IMR-90 (cell line): ENCODE data around the gene SBSN. TPM values are rescaled to one million over a fixed set of nuclear protein-coding genes. Genes with fewer than 3 reads are reported as not detected.

Source experiments
- ATAC-seq: fragments of 200-7000 bp; cut with Tn5 transposase; 2 replicates; pipeline ENCODE4 v1.9.1; 2020; ENCODE audit warnings: low read depth, mild to moderate bottlenecking, moderate library complexity
- BruUV-seq: library from RNA; stranded (reverse); fragments of 400-500 nt; replicated peaks from 2 replicates; lab custom pipeline; 2021; lab: Mats Ljungman, UMichigan
- CTCF ChIA-PET: fragments of 300-600 bp; formaldehyde crosslinking; extraction: SDS; loops from one replicate; lab custom pipeline; 2021; ENCODE audit warnings: antibody characterized with exemption; lab: Yijun Ruan, JAX
- POLR2A ChIA-PET: fragments of 300-600 bp; sonication (Branson Sonifier 250); formaldehyde crosslinking; loops from one replicate; lab custom pipeline; 2022; ENCODE audit warnings: antibody characterized with exemption; ENCODE audit not compliant: unreplicated experiment; lab: Charles Lee
- DNase-seq: peaks from one replicate; pipeline ENCODE4 v3.0.0; 2013
- H2AFZ ChIP-seq: replicated peaks from 2 replicates; pipeline ENCODE3; 2013; ENCODE audit warnings: low read length, mild to moderate bottlenecking; ENCODE audit not compliant: poor library complexity
- H2AK5ac ChIP-seq: 2 replicates; pipeline ENCODE4 v1.6.1; 2013; ENCODE audit warnings: low read depth, low read length, inconsistent platforms
- H2AK9ac ChIP-seq: replicated peaks from 2 replicates; pipeline ENCODE3; 2013; ENCODE audit warnings: mild to moderate bottlenecking, low read depth, low read length, moderate library complexity; ENCODE audit not compliant: poor library complexity
- H2BK120ac ChIP-seq: 2 replicates; pipeline ENCODE4 v1.6.1; 2013; ENCODE audit warnings: low read depth, low read length, inconsistent platforms
- H2BK15ac ChIP-seq: 3 replicates; pipeline ENCODE4 v1.6.1; 2013; ENCODE audit warnings: low read depth, low read length, inconsistent platforms
- H2BK20ac ChIP-seq: 2 replicates; pipeline ENCODE4 v1.6.1; 2013; ENCODE audit warnings: low read depth, mild to moderate bottlenecking, inconsistent platforms, low read length, moderate library complexity
- H2BK5ac ChIP-seq: 2 replicates; pipeline ENCODE4 v1.6.1; 2013; ENCODE audit warnings: mild to moderate bottlenecking, low read depth, low read length, inconsistent platforms; ENCODE audit not compliant: poor library complexity, severe bottlenecking
- H3K14ac ChIP-seq: replicated peaks from 2 replicates; pipeline ENCODE4 v1.6.1; 2013; ENCODE audit warnings: low read depth, low read length, inconsistent platforms
- H3K18ac ChIP-seq: 2 replicates; pipeline ENCODE4 v1.6.1; 2013; ENCODE audit warnings: low read depth, low read length, control low read depth
- H3K23ac ChIP-seq: 2 replicates; pipeline ENCODE4 v1.6.1; 2013; ENCODE audit warnings: low read depth, low read length, inconsistent platforms
- H3K27ac ChIP-seq: 2 replicates; pipeline ENCODE4 v1.5.1; 2013; ENCODE audit warnings: mild to moderate bottlenecking, control low read depth, low read length; ENCODE audit not compliant: insufficient read depth
- H3K27me3 ChIP-seq: 2 replicates; pipeline ENCODE4 v1.6.1; 2013; ENCODE audit warnings: low read length; ENCODE audit not compliant: control insufficient read depth, insufficient read depth
- H3K36me3 ChIP-seq: 2 replicates; pipeline ENCODE4 v1.6.1; 2013; ENCODE audit warnings: low read length, mixed read lengths; ENCODE audit not compliant: control insufficient read depth, insufficient read depth
- H3K4ac ChIP-seq: 2 replicates; pipeline ENCODE4 v1.6.1; 2013; ENCODE audit warnings: low read depth, low read length, inconsistent platforms
- H3K4me1 ChIP-seq: 2 replicates; pipeline ENCODE4 v1.6.1; 2013; ENCODE audit warnings: low read length, mixed read lengths; ENCODE audit not compliant: control insufficient read depth, insufficient read depth
- H3K4me2 ChIP-seq: 2 replicates; pipeline ENCODE4 v1.6.1; 2013; ENCODE audit warnings: low read depth, mild to moderate bottlenecking, control low read depth, low read length, moderate library complexity
- H3K4me3 ChIP-seq: 2 replicates; pipeline ENCODE4 v1.5.1; 2013; ENCODE audit warnings: low read depth, mild to moderate bottlenecking, control low read depth, low read length, moderate library complexity; ENCODE audit not compliant: insufficient read depth
- H3K56ac ChIP-seq: 2 replicates; pipeline ENCODE4 v1.6.1; 2013; ENCODE audit warnings: low read length, inconsistent platforms; ENCODE audit not compliant: insufficient read depth; ENCODE audit errors: extremely low read depth
- H3K79me1 ChIP-seq, 2 experiments: 2 replicates each; pipeline ENCODE4 v1.6.1; 2013; ENCODE audit warnings: low read length in 2 of 2, inconsistent platforms in 1 of 2, low read depth in 1 of 2
- H3K9ac ChIP-seq: 2 replicates; pipeline ENCODE4 v1.6.1; 2013; ENCODE audit warnings: low read depth, low read length, control low read depth
- H3K9me1 ChIP-seq: 2 replicates; pipeline ENCODE4 v1.6.1; 2013; ENCODE audit warnings: low read length, inconsistent platforms; ENCODE audit not compliant: insufficient read depth
- H3K9me3 ChIP-seq: 2 replicates; pipeline ENCODE4 v1.6.1; 2013; ENCODE audit warnings: low read length; ENCODE audit not compliant: control insufficient read depth, insufficient read depth
- H4K20me1 ChIP-seq: 2 replicates; pipeline ENCODE4 v1.6.1; 2013; ENCODE audit warnings: low read length, inconsistent platforms; ENCODE audit not compliant: insufficient read depth
- H4K5ac ChIP-seq: 2 replicates; pipeline ENCODE4 v1.6.1; 2013; ENCODE audit warnings: mild to moderate bottlenecking, low read depth, low read length, control low read depth
- H4K8ac ChIP-seq, 2 experiments: 2 replicates each; pipeline ENCODE4 v1.6.1; 2013; ENCODE audit warnings: low read depth in 2 of 2, low read length in 2 of 2, control low read depth in 1 of 2, inconsistent platforms in 1 of 2
- H4K91ac ChIP-seq: 2 replicates; pipeline ENCODE4 v1.6.1; 2013; ENCODE audit warnings: low read depth, low read length, inconsistent platforms; ENCODE audit not compliant: insufficient read depth
- MXI1 ChIP-seq: IDR thresholded peaks from 2 replicates; pipeline ENCODE4 v1.6.1; 2012; ENCODE audit warnings: low read depth, mild to moderate bottlenecking, low read length, moderate library complexity, borderline replicate concordance
- NFE2L2 ChIP-seq: fragments of 150-350 bp; IDR thresholded peaks from 2 replicates; pipeline ENCODE4 v1.6.1; 2016; ENCODE audit warnings: low read depth, mild to moderate bottlenecking, low read length
- WGBS, 2 experiments: methylation state at CpG; one replicate each; pipeline versions ENCODE4 v1.1.5 to v1.1.7; 2013; ENCODE audit warnings: missing lambda C conversion rate in 2 of 2; ENCODE audit not compliant: insufficient read length in 1 of 2; ENCODE audit errors: extremely low coverage in 2 of 2; 5-methylcytosine and 5-hydroxymethylcytosine counted together
- dilution Hi-C: fragments of 300-500 bp; cut with HindIII; formaldehyde crosslinking; loops from one replicate; pipeline ENCODE4 v1.14.3; 2018; ENCODE audit warnings: low sequenced_read_pairs; ENCODE audit not compliant: unreplicated experiment
- in situ Hi-C: fragments of 300-500 bp; cut with MboI; formaldehyde crosslinking; loops from 3 replicates; pipeline ENCODE4 v1.14.3; 2019; ENCODE audit warnings: low sequenced_read_pairs, inconsistent platforms, mixed read lengths
- intact Hi-C: fragments of 100-400 bp; cut with micrococcal nuclease; formaldehyde crosslinking; loops from 2 replicates; pipeline ENCODE4 v1.10.0; 2022
- polyA plus RNA-seq, 3 experiments: library from polyadenylated mRNA; depleted of rRNA; stranded (reverse); fragments of >200 nt; gene quantifications; 2 replicates each; pipeline ENCODE4 v1.2.3, GENCODE V29; 2012; ENCODE audit warnings: low replicate concordance in 1 of 3
- total RNA-seq: library from RNA; depleted of rRNA; stranded (reverse); fragments of >200 nt; gene quantifications from 2 replicates; pipeline ENCODE4 v1.2.3, GENCODE V29; 2012

SBSN gene
- total and polyA plus RNA-seq, 2 of the 4 experiments (the other 2 are of a cell fraction) = 0.72 to 6.4 TPM

DNA sequence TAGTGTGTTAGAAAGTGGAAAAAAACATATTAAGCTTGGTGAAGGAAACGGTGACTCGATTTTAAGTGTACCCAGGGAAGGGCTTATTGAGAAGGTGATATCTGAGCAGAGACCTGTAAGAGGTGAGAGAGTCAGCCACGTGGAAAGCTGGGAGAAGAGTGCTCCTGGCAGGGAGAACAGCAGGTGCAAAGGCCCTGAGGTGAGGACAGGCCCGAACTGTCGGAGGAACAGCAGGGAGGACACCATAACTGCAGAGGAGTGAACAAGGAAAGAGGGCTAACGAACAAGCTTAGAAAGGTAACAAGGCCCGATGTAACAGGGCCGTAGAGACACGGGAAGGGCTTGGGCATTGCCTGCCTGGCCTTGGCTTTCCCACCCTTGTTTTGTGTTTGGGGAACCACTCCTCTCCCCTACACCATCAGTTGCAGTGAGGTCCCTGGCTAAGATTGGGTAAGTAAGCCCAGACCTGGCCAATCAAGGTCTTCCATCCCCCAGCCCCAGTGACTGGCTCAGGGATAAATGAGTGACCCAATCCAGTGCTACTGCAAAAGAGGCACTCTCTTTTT is 28.0 kb upstream of the SBSN start:
- no peak overlapping the region for H4K8ac ChIP-seq
- H2BK15ac ChIP-seq = no peak overlapping the region
- CTCF ChIA-PET = no interaction called here
- H3K4me3 ChIP-seq = no peak overlapping the region
- in situ Hi-C loops = no loop called here
- H2BK20ac ChIP-seq = no peak overlapping the region
- no peak overlapping the region for H4K5ac ChIP-seq
- H2BK5ac ChIP-seq = no peak overlapping the region
- H3K27ac ChIP-seq = no peak overlapping the region
- TF ChIP-seq MXI1 = no peak
- no peak for TF ChIP-seq NFE2L2
- no peak overlapping the region for H3K56ac ChIP-seq
- H2AK5ac ChIP-seq = no peak overlapping the region
- H3K4me1 ChIP-seq = no peaks in the 10 kb centered on the region
- H3K4me2 ChIP-seq = no peak overlapping the region
- POLR2A ChIA-PET = no interaction called here
- intact Hi-C loops = no loop called here
- no peak overlapping the region for H2AK9ac ChIP-seq
- no peak overlapping the region for H2AFZ ChIP-seq
- no peak overlapping the region for H2BK120ac ChIP-seq
- H3K23ac ChIP-seq = no peak overlapping the region
- H3K4ac ChIP-seq = no peak overlapping the region
- peaks cover 42% of the 10 kb centered on the region for H3K27me3 ChIP-seq
- dilution Hi-C loops = no loop called here
- BruUV-seq = no TSS peak
- H3K79me1 ChIP-seq = no peaks in the 10 kb centered on the region
- no peak for ATAC-seq
- H4K20me1 ChIP-seq = no peaks in the 10 kb centered on the region
- WGBS, 2 experiments = 81% methylated on average over 6 of the region's 9 CpGs; no CpG with 5 or more reads in 1 of the 2 experiments
- no peak overlapping the region for H3K9ac ChIP-seq
- no peaks in the 10 kb centered on the region for H3K36me3 ChIP-seq
- H3K14ac ChIP-seq = no peak overlapping the region
- 0 out of 2 replicates have a peak, but pooled peaks cover 3% of the 10 kb centered on the region for H3K9me1 ChIP-seq
- no peak overlapping the region for H3K18ac ChIP-seq
- H3K9me3 ChIP-seq = no peaks in the 10 kb centered on the region
- no peak for DNase-seq
- no peak overlapping the region for H4K91ac ChIP-seq
